HCT116 (cell line): ENCODE results near the gene UNC45A.

Experiments used
- CEBPB ChIP-seq: IDR thresholded peaks from 2 replicates; pipeline ENCODE4 v1.6.1; 2012; ENCODE audit warnings: low read depth
- CTCF ChIP-seq, 3 experiments: fragments of 200-600 bp in 1 of 3; sonication (generic) in 1 of 3; IDR thresholded peaks in 2 of 3; conservative IDR thresholded peaks in 1 of 3; 2 replicates each; pipeline ENCODE4 v1.5.1; 2012 to 2017; ENCODE audit warnings: low read depth in 2 of 3, low read length in 2 of 3, antibody characterized with exemption in 1 of 3, borderline replicate concordance in 1 of 3, control low read depth in 1 of 3, mild to moderate bottlenecking in 1 of 3, mixed read lengths in 1 of 3, mixed run types in 1 of 3, moderate library complexity in 1 of 3; ENCODE audit not compliant: insufficient read depth in 1 of 3
- EZH2 ChIP-seq: fragments of 200-600 bp; sonication (generic); IDR thresholded peaks from 2 replicates; pipeline ENCODE4 v1.6.1; 2017; ENCODE audit warnings: antibody characterized with exemption, mixed run types
- EZH2phosphoT487 ChIP-seq: fragments of 200-600 bp; IDR thresholded peaks from 2 replicates; pipeline ENCODE4 v1.6.1; 2018; ENCODE audit warnings: antibody characterized with exemption, borderline replicate concordance
- JUND ChIP-seq: IDR thresholded peaks from 2 replicates; pipeline ENCODE4 v1.6.1; 2012
- MAX ChIP-seq: IDR thresholded peaks from 2 replicates; pipeline ENCODE4 v1.6.1; 2012
- POLR2AphosphoS5 ChIP-seq: IDR thresholded peaks from 2 replicates; pipeline ENCODE4 v1.6.1; 2011; ENCODE audit warnings: mild to moderate bottlenecking, low read depth, low read length, moderate library complexity
- RAD21 ChIP-seq: IDR thresholded peaks from 2 replicates; pipeline ENCODE4 v1.6.1; 2012; ENCODE audit warnings: low read depth, mild to moderate bottlenecking
- REST ChIP-seq: IDR thresholded peaks from 2 replicates; pipeline ENCODE4 v1.6.1; 2012; ENCODE audit warnings: low read depth
- SIN3A ChIP-seq: IDR thresholded peaks from 2 replicates; pipeline ENCODE4 v1.6.1; 2012; ENCODE audit warnings: low read depth
- SRF ChIP-seq: IDR thresholded peaks from 2 replicates; pipeline ENCODE4 v1.6.1; 2012; ENCODE audit warnings: low read depth
- ZNF274 ChIP-seq: fragments of 200-500 bp; sonication (Bioruptor generic); IDR thresholded peaks from 2 replicates; pipeline ENCODE4 v1.6.1; 2014; ENCODE audit warnings: mild to moderate bottlenecking, low read depth, low read length, inconsistent platforms

- TF ChIP-seq SIN3A (no peak), CTCF (IDR thresholded peaks at IDR 0.05 in 2 of 3, conservative IDR thresholded peaks at IDR 0.05 in 1 of 3; ENCODE audit: borderline replicate concordance in 1 of 3, insufficient read depth in 1 of 3, low read depth in 2 of 3, low read length in 2 of 3) (no peak), ZNF274 (no peak), EZH2 (no peak), CEBPB (no peak), POLR2AphosphoS5 (no peak), EZH2phosphoT487 (no peak), MAX (no peak), JUND (no peak), REST (no peak), RAD21 (no peak), SRF (no peak)
Observed at GRCh38 chr15:90890839-90891238, 44.2 kb upstream of the UNC45A start.
